Hematopoietic multipotent progenitor cell treated with erythropoietin and hydrocortisone succinate and interleukin-3 and kit ligand, for 4 days (in vitro differentiated cells): ENCODE results near the gene REPIN1.

Experiments
- DNase-seq: peaks from one replicate; pipeline ENCODE4 v3.0.0-alpha.2; 2015

Gene REPIN1

GRCh38 chr7:150368096-150368883 is at the start of gene REPIN1:
Gene REPIN1, plus strand, starts transcription at chr7:150368822. Its CDS starts 890 bp downstream, at chr7:150369712.
- DNase-seq = peak; percentile 95

- DNase-seq = no peak
These were observed 46.9 kb upstream of the REPIN1 start for GRCh38 chr7:150321788-150322113.

GRCh38 chr7:150322114-150322832 is 46.3 kb upstream of the REPIN1 start:
- peak; percentile 64 for DNase-seq

GRCh38 chr7:150322833-150323681 is 45.6 kb upstream of the REPIN1 start, which contains the start of the genes ACTR3C and LRRC61:
Gene ACTR3C, minus strand, starts transcription at chr7:150323545. Its CDS starts 28,249 bp downstream, at chr7:150295296.
Gene LRRC61, plus strand, starts transcription at chr7:150323355. Its CDS starts 13,507 bp downstream, at chr7:150336862.
- peak; percentile 69 for DNase-seq

- DNase-seq = peak; percentile 60
These were observed 44.8 kb upstream of the REPIN1 start for GRCh38 chr7:150323682-150324372.

GRCh38 chr7:150324373-150324961 is 44.2 kb upstream of the REPIN1 start:
- DNase-seq = peak; percentile 15

GRCh38 chr7:150325110-150325611 is 43.5 kb upstream of the REPIN1 start:
- peak; percentile 53 for DNase-seq

GRCh38 chr7:150325901-150326300 is 42.7 kb upstream of the REPIN1 start:
- DNase-seq = no peak

- no peak for DNase-seq
These were observed 41.9 kb upstream of the REPIN1 start for GRCh38 chr7:150326657-150327268.

- no peak for DNase-seq
These were observed 41.3 kb upstream of the REPIN1 start for GRCh38 chr7:150327308-150327707.

- DNase-seq = no peak
These were observed 39.1 kb upstream of the REPIN1 start for GRCh38 chr7:150329331-150330120.

GRCh38 chr7:150330211-150330885 is 38.3 kb upstream of the REPIN1 start:
- no peak for DNase-seq

GRCh38 chr7:150332852-150333635 is 35.6 kb upstream of the REPIN1 start:
- DNase-seq = no peak

- DNase-seq = no peak
These were observed 35.0 kb upstream of the REPIN1 start for GRCh38 chr7:150333659-150334058.

- no peak for DNase-seq
These were observed 34.5 kb upstream of the REPIN1 start for GRCh38 chr7:150334108-150334507.

GRCh38 chr7:150335108-150335773 is 33.4 kb upstream of the REPIN1 start:
- no peak for DNase-seq

- no peak for DNase-seq
These were observed 32.9 kb upstream of the REPIN1 start for GRCh38 chr7:150335774-150336112.

- DNase-seq = no peak
These were observed 31.9 kb upstream of the REPIN1 start for GRCh38 chr7:150336746-150337145.

GRCh38 chr7:150337179-150337578 is 31.4 kb upstream of the REPIN1 start:
- no peak for DNase-seq
